Measurements from ENCODE around the gene SHOX.

DNA sequence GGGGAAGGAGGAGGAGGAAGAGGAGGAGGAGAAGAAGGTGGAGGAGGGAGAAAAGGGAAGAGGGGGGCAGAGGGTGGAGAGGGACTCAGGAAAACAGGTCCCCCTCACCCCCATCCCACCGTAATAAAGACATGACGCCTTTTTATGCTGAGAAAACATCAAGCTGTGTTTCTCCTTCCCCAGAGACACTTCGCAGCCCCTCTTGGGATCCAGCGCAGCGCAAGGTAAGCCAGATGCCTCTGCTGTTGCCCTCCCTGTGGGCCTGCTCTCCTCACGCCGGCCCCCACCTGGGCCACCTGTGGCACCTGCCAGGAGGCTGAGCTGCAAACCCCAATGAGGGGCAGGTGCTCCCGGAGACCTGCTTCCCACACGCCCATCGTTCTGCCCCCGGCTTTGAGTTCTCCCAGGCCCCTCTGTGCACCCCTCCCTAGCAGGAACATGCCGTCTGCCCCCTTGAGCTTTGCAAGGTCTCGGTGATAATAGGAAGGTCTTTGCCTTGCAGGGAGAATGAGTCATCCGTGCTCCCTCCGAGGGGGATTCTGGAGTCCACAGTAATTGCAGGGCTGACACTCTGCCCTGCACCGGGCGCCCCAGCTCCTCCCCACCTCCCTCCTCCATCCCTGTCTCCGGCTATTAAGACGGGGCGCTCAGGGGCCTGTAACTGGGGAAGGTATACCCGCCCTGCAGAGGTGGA lies 45.3 kb upstream of the SHOX start:
- no peak for TF ChIP-seq EZH2 (IDR thresholded peaks at IDR 0.05; ENCODE audit: borderline replicate concordance, low read depth, low read length, severe bottlenecking)
- TF ChIP-seq, protein P1, sequence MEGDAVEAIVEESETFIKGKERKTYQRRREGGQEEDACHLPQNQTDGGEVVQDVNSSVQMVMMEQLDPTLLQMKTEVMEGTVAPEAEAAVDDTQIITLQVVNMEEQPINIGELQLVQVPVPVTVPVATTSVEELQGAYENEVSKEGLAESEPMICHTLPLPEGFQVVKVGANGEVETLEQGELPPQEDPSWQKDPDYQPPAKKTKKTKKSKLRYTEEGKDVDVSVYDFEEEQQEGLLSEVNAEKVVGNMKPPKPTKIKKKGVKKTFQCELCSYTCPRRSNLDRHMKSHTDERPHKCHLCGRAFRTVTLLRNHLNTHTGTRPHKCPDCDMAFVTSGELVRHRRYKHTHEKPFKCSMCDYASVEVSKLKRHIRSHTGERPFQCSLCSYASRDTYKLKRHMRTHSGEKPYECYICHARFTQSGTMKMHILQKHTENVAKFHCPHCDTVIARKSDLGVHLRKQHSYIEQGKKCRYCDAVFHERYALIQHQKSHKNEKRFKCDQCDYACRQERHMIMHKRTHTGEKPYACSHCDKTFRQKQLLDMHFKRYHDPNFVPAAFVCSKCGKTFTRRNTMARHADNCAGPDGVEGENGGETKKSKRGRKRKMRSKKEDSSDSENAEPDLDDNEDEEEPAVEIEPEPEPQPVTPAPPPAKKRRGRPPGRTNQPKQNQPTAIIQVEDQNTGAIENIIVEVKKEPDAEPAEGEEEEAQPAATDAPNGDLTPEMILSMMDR (IDR thresholded peaks at IDR 0.05; ENCODE audit: borderline replicate concordance, extremely low read depth, low read length, poor library complexity, severe bottlenecking): no peak
